ENCODE measurements around the gene IFNK. TPM values are rescaled to one million over a fixed set of nuclear protein-coding genes. Genes with fewer than 3 reads are reported as not detected.

The IFNK gene
- total and polyA plus RNA-seq, 2 experiments from 2014 or later: not detected

DNA sequence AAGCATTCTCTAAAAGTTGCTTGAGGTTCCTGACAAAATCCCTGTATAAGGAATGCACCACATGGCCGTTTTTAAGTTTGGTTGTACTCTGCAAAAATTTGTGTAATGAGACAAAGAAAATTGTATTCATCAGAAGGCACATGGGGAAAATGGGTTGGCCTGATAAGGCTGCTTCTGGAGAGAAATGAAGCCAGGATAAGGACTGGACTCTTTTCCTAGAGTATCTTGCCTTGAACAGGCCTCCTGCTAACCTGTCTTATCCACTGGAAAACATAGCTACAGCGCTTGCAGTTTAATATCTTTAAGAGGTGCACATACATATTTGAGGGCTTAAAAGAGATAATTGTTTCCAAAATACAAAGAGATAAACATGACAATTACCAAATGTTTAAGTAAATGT lies 41.4 kb upstream of the IFNK start (continued):
- TF ChIP-seq, protein P1, sequence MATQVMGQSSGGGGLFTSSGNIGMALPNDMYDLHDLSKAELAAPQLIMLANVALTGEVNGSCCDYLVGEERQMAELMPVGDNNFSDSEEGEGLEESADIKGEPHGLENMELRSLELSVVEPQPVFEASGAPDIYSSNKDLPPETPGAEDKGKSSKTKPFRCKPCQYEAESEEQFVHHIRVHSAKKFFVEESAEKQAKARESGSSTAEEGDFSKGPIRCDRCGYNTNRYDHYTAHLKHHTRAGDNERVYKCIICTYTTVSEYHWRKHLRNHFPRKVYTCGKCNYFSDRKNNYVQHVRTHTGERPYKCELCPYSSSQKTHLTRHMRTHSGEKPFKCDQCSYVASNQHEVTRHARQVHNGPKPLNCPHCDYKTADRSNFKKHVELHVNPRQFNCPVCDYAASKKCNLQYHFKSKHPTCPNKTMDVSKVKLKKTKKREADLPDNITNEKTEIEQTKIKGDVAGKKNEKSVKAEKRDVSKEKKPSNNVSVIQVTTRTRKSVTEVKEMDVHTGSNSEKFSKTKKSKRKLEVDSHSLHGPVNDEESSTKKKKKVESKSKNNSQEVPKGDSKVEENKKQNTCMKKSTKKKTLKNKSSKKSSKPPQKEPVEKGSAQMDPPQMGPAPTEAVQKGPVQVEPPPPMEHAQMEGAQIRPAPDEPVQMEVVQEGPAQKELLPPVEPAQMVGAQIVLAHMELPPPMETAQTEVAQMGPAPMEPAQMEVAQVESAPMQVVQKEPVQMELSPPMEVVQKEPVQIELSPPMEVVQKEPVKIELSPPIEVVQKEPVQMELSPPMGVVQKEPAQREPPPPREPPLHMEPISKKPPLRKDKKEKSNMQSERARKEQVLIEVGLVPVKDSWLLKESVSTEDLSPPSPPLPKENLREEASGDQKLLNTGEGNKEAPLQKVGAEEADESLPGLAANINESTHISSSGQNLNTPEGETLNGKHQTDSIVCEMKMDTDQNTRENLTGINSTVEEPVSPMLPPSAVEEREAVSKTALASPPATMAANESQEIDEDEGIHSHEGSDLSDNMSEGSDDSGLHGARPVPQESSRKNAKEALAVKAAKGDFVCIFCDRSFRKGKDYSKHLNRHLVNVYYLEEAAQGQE (IDR thresholded peaks at IDR 0.05; ENCODE audit: unreplicated experiment): no peak

DNA sequence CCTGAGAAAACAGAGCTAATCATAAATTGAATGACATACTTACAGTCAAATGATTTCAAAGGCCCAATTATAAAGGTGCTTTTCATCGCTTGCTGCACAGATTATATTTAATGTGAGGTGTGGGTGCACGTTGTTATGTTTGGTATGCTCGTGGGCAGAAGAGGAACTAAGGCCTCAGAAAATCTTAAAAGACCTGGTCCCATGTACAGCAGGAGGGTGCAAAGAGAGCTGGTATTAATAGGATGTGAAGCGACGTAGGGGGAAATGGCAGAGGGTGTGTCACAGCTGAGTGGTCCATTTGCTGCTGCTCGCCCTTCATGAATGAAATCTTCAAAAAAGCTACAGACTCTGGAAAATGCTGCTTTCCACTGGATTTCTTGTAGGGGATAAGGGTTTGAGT lies 40.5 kb upstream of the IFNK start:
- Histone ChIP-seq H3K27me3 (ENCODE audit: insufficient read depth) (no peaks in the 10 kb centered on the region), H3F3A (replicated peaks; ENCODE audit: low read depth) (no peaks in the 10 kb centered on the region), H3K27ac (ENCODE audit: low read depth) (no peak overlapping the region), H3K4me1 (ENCODE audit: insufficient read depth) (peaks cover 13% of the 10 kb centered on the region; the same call in 1 of the 2 replicates), H3K36me3 (ENCODE audit: insufficient read depth) (peaks cover 3% of the 10 kb centered on the region; the same call in 1 of the 2 replicates), H2AFZ (no peak overlapping the region), H3K79me2 (replicated peaks; ENCODE audit: insufficient read depth) (no peaks in the 10 kb centered on the region; the same call in 1 of the 2 replicates), H3K4me3 (no peak overlapping the region), H3K9me2 (ENCODE audit: insufficient read depth) (no peaks in the 10 kb centered on the region), H4K20me1 (replicated peaks; ENCODE audit: insufficient read depth) (no peaks in the 10 kb centered on the region), H3K4me2 (no peak overlapping the region)
- no peak for ATAC-seq
- peaks cover 23% of the 10 kb centered on the region for H3K4me1 Mint-ChIP-seq
- peaks cover 39% of the 10 kb centered on the region for H3K36me3 Mint-ChIP-seq (ENCODE audit: low read depth)
- DNase-seq (ENCODE audit: low spot score): no peak
- no peaks in the 10 kb centered on the region for H3K27me3 Mint-ChIP-seq (ENCODE audit: insufficient read depth, low read depth, poor library complexity)
- H3K4me3 Mint-ChIP-seq: no peak overlapping the region
- H3K9me3 Mint-ChIP-seq: peaks cover 11% of the 10 kb centered on the region
- no peak overlapping the region for H3K27ac Mint-ChIP-seq
- TF ChIP-seq, protein P2, sequence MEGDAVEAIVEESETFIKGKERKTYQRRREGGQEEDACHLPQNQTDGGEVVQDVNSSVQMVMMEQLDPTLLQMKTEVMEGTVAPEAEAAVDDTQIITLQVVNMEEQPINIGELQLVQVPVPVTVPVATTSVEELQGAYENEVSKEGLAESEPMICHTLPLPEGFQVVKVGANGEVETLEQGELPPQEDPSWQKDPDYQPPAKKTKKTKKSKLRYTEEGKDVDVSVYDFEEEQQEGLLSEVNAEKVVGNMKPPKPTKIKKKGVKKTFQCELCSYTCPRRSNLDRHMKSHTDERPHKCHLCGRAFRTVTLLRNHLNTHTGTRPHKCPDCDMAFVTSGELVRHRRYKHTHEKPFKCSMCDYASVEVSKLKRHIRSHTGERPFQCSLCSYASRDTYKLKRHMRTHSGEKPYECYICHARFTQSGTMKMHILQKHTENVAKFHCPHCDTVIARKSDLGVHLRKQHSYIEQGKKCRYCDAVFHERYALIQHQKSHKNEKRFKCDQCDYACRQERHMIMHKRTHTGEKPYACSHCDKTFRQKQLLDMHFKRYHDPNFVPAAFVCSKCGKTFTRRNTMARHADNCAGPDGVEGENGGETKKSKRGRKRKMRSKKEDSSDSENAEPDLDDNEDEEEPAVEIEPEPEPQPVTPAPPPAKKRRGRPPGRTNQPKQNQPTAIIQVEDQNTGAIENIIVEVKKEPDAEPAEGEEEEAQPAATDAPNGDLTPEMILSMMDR (conservative IDR thresholded peaks at IDR 0.05; ENCODE audit: low read depth in 2 of 2): no peak
- TF ChIP-seq CREB1 (CRISPR knock-in tag; IDR thresholded peaks at IDR 0.05; ENCODE audit: low read depth): no peak
- TF ChIP-seq, protein P3, sequence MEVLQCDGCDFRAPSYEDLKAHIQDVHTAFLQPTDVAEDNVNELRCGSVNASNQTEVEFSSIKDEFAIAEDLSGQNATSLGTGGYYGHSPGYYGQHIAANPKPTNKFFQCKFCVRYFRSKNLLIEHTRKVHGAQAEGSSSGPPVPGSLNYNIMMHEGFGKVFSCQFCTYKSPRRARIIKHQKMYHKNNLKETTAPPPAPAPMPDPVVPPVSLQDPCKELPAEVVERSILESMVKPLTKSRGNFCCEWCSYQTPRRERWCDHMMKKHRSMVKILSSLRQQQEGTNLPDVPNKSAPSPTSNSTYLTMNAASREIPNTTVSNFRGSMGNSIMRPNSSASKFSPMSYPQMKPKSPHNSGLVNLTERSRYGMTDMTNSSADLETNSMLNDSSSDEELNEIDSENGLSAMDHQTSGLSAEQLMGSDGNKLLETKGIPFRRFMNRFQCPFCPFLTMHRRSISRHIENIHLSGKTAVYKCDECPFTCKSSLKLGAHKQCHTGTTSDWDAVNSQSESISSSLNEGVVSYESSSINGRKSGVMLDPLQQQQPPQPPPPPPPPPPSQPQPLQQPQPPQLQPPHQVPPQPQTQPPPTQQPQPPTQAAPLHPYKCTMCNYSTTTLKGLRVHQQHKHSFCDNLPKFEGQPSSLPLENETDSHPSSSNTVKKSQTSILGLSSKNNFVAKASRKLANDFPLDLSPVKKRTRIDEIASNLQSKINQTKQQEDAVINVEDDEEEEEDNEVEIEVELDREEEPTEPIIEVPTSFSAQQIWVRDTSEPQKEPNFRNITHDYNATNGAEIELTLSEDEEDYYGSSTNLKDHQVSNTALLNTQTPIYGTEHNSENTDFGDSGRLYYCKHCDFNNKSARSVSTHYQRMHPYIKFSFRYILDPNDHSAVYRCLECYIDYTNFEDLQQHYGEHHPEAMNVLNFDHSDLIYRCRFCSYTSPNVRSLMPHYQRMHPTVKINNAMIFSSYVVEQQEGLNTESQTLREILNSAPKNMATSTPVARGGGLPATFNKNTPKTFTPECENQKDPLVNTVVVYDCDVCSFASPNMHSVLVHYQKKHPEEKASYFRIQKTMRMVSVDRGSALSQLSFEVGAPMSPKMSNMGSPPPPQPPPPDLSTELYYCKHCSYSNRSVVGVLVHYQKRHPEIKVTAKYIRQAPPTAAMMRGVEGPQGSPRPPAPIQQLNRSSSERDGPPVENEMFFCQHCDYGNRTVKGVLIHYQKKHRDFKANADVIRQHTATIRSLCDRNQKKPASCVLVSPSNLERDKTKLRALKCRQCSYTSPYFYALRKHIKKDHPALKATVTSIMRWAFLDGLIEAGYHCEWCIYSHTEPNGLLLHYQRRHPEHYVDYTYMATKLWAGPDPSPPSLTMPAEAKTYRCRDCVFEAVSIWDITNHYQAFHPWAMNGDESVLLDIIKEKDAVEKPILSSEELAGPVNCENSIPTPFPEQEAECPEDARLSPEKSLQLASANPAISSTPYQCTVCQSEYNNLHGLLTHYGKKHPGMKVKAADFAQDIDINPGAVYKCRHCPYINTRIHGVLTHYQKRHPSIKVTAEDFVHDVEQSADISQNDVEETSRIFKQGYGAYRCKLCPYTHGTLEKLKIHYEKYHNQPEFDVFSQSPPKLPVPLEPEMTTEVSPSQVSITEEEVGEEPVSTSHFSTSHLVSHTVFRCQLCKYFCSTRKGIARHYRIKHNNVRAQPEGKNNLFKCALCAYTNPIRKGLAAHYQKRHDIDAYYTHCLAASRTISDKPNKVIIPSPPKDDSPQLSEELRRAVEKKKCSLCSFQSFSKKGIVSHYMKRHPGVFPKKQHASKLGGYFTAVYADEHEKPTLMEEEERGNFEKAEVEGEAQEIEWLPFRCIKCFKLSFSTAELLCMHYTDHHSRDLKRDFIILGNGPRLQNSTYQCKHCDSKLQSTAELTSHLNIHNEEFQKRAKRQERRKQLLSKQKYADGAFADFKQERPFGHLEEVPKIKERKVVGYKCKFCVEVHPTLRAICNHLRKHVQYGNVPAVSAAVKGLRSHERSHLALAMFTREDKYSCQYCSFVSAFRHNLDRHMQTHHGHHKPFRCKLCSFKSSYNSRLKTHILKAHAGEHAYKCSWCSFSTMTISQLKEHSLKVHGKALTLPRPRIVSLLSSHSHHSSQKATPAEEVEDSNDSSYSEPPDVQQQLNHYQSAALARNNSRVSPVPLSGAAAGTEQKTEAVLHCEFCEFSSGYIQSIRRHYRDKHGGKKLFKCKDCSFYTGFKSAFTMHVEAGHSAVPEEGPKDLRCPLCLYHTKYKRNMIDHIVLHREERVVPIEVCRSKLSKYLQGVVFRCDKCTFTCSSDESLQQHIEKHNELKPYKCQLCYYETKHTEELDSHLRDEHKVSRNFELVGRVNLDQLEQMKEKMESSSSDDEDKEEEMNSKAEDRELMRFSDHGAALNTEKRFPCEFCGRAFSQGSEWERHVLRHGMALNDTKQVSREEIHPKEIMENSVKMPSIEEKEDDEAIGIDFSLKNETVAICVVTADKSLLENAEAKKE (CRISPR knock-in tag; IDR thresholded peaks at IDR 0.05): no peak
- no peak for TF ChIP-seq EZH2 (IDR thresholded peaks at IDR 0.05; ENCODE audit: low read depth, unreplicated experiment)
- TF ChIP-seq ZNF331 (CRISPR knock-in tag; IDR thresholded peaks at IDR 0.05; ENCODE audit: low read depth): no peak
- no peak for TF ChIP-seq JUNB (IDR thresholded peaks at IDR 0.05; ENCODE audit: unreplicated experiment)
- no peak for TF ChIP-seq NANOG (IDR thresholded peaks at IDR 0.05; ENCODE audit: borderline replicate concordance)
- TF ChIP-seq STAT1 (IDR thresholded peaks at IDR 0.05; ENCODE audit: unreplicated experiment): no peak
- no peak for TF ChIP-seq POLR2AphosphoS5 (IDR thresholded peaks at IDR 0.05; ENCODE audit: low read depth)
- TF ChIP-seq, protein P4, sequence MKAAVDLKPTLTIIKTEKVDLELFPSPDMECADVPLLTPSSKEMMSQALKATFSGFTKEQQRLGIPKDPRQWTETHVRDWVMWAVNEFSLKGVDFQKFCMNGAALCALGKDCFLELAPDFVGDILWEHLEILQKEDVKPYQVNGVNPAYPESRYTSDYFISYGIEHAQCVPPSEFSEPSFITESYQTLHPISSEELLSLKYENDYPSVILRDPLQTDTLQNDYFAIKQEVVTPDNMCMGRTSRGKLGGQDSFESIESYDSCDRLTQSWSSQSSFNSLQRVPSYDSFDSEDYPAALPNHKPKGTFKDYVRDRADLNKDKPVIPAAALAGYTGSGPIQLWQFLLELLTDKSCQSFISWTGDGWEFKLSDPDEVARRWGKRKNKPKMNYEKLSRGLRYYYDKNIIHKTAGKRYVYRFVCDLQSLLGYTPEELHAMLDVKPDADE (IDR thresholded peaks at IDR 0.05): no peak
